PFSK-1 (cell line): ENCODE results near the gene ZNF780A.

ENCODE experiments used
- FOXP2 ChIP-seq: optimal IDR thresholded peaks from 2 replicates; pipeline ENCODE3; 2011; ENCODE audit warnings: borderline replicate concordance, control low read depth, inconsistent platforms; ENCODE audit not compliant: insufficient read depth; ENCODE audit errors: extremely low read length, extremely low read depth
- POLR2AphosphoS5 ChIP-seq: IDR thresholded peaks from 2 replicates; pipeline ENCODE4 v1.6.1; 2012; ENCODE audit warnings: low read depth, mild to moderate bottlenecking, control low read depth, low read length, moderate library complexity
- REST ChIP-seq, 2 experiments: IDR thresholded peaks; 2 replicates each; pipeline versions ENCODE4 v1.6.1 to v1.8.0; 2011 to 2012; ENCODE audit warnings: low read depth in 2 of 2, low read length in 2 of 2, control low read depth in 1 of 2, inconsistent platforms in 1 of 2, mild to moderate bottlenecking in 1 of 2, moderate library complexity in 1 of 2; ENCODE audit not compliant: insufficient read depth in 1 of 2
- SIN3A ChIP-seq: IDR thresholded peaks from 2 replicates; pipeline ENCODE4 v1.6.1; 2012; ENCODE audit warnings: mild to moderate bottlenecking, low read length, moderate library complexity, borderline replicate concordance; ENCODE audit not compliant: insufficient read depth
- TAF1 ChIP-seq: IDR thresholded peaks from 2 replicates; pipeline ENCODE4 v1.6.1; 2012; ENCODE audit warnings: low read length, control low read depth, borderline replicate concordance; ENCODE audit not compliant: insufficient read depth

The ZNF780A gene

GRCh38 chr19:40104754-40105153 lies 14.0 kb upstream of the ZNF780A start:
- TF ChIP-seq FOXP2 (no peak), SIN3A (no peak), REST (IDR thresholded peaks at IDR 0.05; ENCODE audit: insufficient read depth in 1 of 2, low read depth in 2 of 2, low read length in 2 of 2) (no peak), POLR2AphosphoS5 (no peak), TAF1 (no peak)

- TF ChIP-seq POLR2AphosphoS5 (no peak), SIN3A (no peak), REST (IDR thresholded peaks at IDR 0.05; ENCODE audit: insufficient read depth in 1 of 2, low read depth in 2 of 2, low read length in 2 of 2) (no peak), FOXP2 (no peak)
Observed at GRCh38 chr19:40103600-40103999, 12.9 kb upstream of the ZNF780A start.

- no peak for TF ChIP-seq REST (IDR thresholded peaks at IDR 0.05; ENCODE audit: insufficient read depth in 1 of 2, low read depth in 2 of 2, low read length in 2 of 2)
- no peak for TF ChIP-seq FOXP2
- no peak for TF ChIP-seq SIN3A
- no peak for TF ChIP-seq POLR2AphosphoS5
- no peak for TF ChIP-seq TAF1
Observed at GRCh38 chr19:40101813-40102212, 11.1 kb upstream of the ZNF780A start.

GRCh38 chr19:40093416-40093815 lies 2.7 kb upstream of the ZNF780A start:
- TF ChIP-seq POLR2AphosphoS5, result no peak
- no peak for TF ChIP-seq SIN3A
- no peak for TF ChIP-seq TAF1
- TF ChIP-seq REST (IDR thresholded peaks at IDR 0.05; ENCODE audit: insufficient read depth in 1 of 2, low read depth in 2 of 2, low read length in 2 of 2), result no peak
- no peak for TF ChIP-seq FOXP2
